ENCODE data around the gene ST6GAL1. TPM values are rescaled to one million over a fixed set of nuclear protein-coding genes. Genes with fewer than 3 reads are reported as not detected.

The ST6GAL1 gene
- total and polyA plus RNA-seq, 2 of the 13 experiments (the other 11 are each of a cell fraction or from before 2014, with no cell fraction given) = 79.9 to 164 TPM

DNA sequence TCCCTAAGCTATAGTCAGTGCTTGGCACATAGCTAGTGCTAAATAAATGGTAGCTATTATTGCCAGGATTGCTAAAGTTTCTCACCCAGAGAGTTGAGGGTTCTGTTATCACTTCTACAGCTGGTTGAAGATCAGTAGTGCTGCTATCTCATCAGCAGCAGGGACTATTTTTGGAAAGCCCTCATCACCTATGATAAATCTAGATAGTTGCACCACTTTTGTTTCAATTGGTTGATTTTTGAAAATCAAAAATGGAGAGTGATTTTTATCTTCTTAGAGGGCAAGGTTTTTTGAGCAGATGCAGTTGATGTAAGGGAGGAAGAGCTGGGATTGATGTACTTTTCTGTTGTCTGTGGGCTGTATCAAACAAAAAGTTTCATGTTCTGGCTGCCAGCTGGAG is 101.6 kb downstream of the ST6GAL1 start:
- Histone ChIP-seq H3K27me3 (ENCODE audit: control insufficient read depth in 1 of 2, insufficient read depth in 2 of 2, low read length in 2 of 2) (no peaks in the 10 kb centered on the region), H4K20me1 (ENCODE audit: insufficient read depth, low read length) (no peaks in the 10 kb centered on the region), H3K79me2 (ENCODE audit: insufficient read depth, low read length) (no peaks in the 10 kb centered on the region), H3K36me3 (replicated peaks in 1 of 2; ENCODE audit: control insufficient read depth in 1 of 2, insufficient read depth in 2 of 2, low read length in 2 of 2) (no peaks in the 10 kb centered on the region), H3K4me2 (ENCODE audit: low read depth, low read length) (no peak overlapping the region), H3K4me3 (replicated peaks in 1 of 3; ENCODE audit: insufficient read depth in 1 of 3, low read depth in 2 of 3, low read length in 3 of 3) (no peak overlapping the region), H2AFZ (ENCODE audit: low read length) (no peak overlapping the region), H3K4me1 (ENCODE audit: insufficient read depth, low read length) (no peaks in the 10 kb centered on the region), H3K9me3 (ENCODE audit: low read length) (0 out of 2 replicates have a peak, but pooled peaks cover 15% of the 10 kb centered on the region), H3K9ac (ENCODE audit: insufficient read depth, low read depth, low read length) (no peak overlapping the region), H3K27ac (ENCODE audit: extremely low read length, insufficient read depth, low read length) (no peak overlapping the region)
- ChIA-PET POLR2A (interaction anchor here (0.8 kb wide), 1 partner anchor 9 kb away, joined by 3 read pairs; no protein-coding TSS in a partner anchor), CTCF (ENCODE audit: low intra/inter-chr PET ratio, low total read pairs) (no interaction called here)
- no peak for TF ChIP-seq CEBPB (IDR thresholded peaks at IDR 0.05; ENCODE audit: borderline replicate concordance, low read depth, low read length)
- TF ChIP-seq ZNF841 (CRISPR knock-in tag; IDR thresholded peaks at IDR 0.05; ENCODE audit: borderline replicate concordance) = no peak
- TF ChIP-seq, protein P1, sequence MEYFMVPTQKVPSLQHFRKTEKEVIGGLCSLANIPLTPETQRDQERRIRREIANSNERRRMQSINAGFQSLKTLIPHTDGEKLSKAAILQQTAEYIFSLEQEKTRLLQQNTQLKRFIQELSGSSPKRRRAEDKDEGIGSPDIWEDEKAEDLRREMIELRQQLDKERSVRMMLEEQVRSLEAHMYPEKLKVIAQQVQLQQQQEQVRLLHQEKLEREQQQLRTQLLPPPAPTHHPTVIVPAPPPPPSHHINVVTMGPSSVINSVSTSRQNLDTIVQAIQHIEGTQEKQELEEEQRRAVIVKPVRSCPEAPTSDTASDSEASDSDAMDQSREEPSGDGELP (IDR thresholded peaks at IDR 0.05; ENCODE audit: borderline replicate concordance, low read depth) = no peak
- BruUV-seq (replicated peaks) = no TSS peak
- FAIRE-seq (no peak), DNase-seq (ENCODE audit: low spot score) (no peak), ATAC-seq (no peak)
- intact Hi-C loops (cut with micrococcal nuclease; ENCODE audit: unreplicated experiment) (no loop called here), in situ Hi-C loops (cut with HindIII; ENCODE audit: extremely low pct_ligation_motif_present, low pct_unique_long_range_greater_than_20kb) (no loop called here)

DNA sequence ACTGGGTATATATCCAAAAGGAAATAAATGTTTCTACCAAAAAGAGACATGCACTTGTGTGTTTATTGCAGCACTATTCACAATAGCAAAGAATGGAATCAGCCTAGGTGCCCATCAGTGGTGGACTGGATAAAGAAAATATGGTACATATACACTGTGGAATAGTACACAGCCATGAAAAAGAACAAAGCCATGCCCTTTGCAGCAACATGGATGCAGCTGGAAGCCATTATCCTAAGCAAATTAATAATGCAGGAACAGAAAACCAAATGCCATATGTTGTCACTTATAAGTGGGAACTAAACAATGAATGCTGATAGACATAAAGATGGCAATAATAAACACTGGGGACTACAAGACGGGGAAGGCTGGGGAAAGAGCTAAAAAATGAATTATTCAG is 106.1 kb downstream of the ST6GAL1 start:
- intact Hi-C loops (cut with micrococcal nuclease; ENCODE audit: unreplicated experiment) = no loop called here
- ATAC-seq (no peak), DNase-seq (ENCODE audit: low spot score) (no peak), FAIRE-seq (no peak)
- in situ Hi-C loops (cut with HindIII; ENCODE audit: extremely low pct_ligation_motif_present, low pct_unique_long_range_greater_than_20kb) = no loop called here
- POLR2A ChIA-PET = no interaction called here
- CTCF ChIA-PET (ENCODE audit: low intra/inter-chr PET ratio, low total read pairs) = no interaction called here
- H4K20me1 ChIP-seq (ENCODE audit: insufficient read depth, low read length) = no peaks in the 10 kb centered on the region
- no peak overlapping the region for H3K4me2 ChIP-seq (ENCODE audit: low read depth, low read length)
- peaks cover 26% of the 10 kb centered on the region for H3K4me1 ChIP-seq (ENCODE audit: insufficient read depth, low read length)
- H2AFZ ChIP-seq (ENCODE audit: low read length) = no peak overlapping the region
- H3K27me3 ChIP-seq (ENCODE audit: control insufficient read depth in 1 of 2, insufficient read depth in 2 of 2, low read length in 2 of 2) = no peaks in the 10 kb centered on the region; a peak in 1 of 5 replicates
- no TSS peak for BruUV-seq (replicated peaks)
- no peak overlapping the region for H3K9ac ChIP-seq (ENCODE audit: insufficient read depth, low read depth, low read length)
- no peaks in the 10 kb centered on the region; a peak in 1 of 5 replicates for H3K36me3 ChIP-seq (replicated peaks in 1 of 2; ENCODE audit: control insufficient read depth in 1 of 2, insufficient read depth in 2 of 2, low read length in 2 of 2)
- H3K27ac ChIP-seq (ENCODE audit: extremely low read length, insufficient read depth, low read length) = no peak overlapping the region
- peaks cover 28% of the 10 kb centered on the region for H3K79me2 ChIP-seq (ENCODE audit: insufficient read depth, low read length)
- WGBS (ENCODE audit: low lambda C conversion rate) = 97% methylated on average over 1 of the region's 1 CpG
- no peak overlapping the region for H3K4me3 ChIP-seq (replicated peaks in 1 of 3; ENCODE audit: insufficient read depth in 1 of 3, low read depth in 2 of 3, low read length in 3 of 3)
- H3K9me3 ChIP-seq (ENCODE audit: low read length) = 0 out of 2 replicates have a peak, but pooled peaks cover 15% of the 10 kb centered on the region
- TF ChIP-seq NFE2L1 (CRISPR knock-in tag; IDR thresholded peaks at IDR 0.05; ENCODE audit: borderline replicate concordance) (no peak), RCOR2 (CRISPR knock-in tag; IDR thresholded peaks at IDR 0.05) (0 out of 2 replicates have a peak, but pooled peaks have one; percentile 13), ZMYM3 (CRISPR knock-in tag; IDR thresholded peaks at IDR 0.05) (peak; percentile 52; the same call in 1 of the 2 replicates), CENPT (CRISPR knock-in tag; IDR thresholded peaks at IDR 0.05; ENCODE audit: low read depth) (no peak), KDM1A (CRISPR knock-in tag; IDR thresholded peaks at IDR 0.05) (0 out of 2 replicates have a peak, but pooled peaks have one; percentile 46), MIER3 (CRISPR knock-in tag; IDR thresholded peaks at IDR 0.05; ENCODE audit: borderline replicate concordance) (no peak)
- TF ChIP-seq, protein P2, sequence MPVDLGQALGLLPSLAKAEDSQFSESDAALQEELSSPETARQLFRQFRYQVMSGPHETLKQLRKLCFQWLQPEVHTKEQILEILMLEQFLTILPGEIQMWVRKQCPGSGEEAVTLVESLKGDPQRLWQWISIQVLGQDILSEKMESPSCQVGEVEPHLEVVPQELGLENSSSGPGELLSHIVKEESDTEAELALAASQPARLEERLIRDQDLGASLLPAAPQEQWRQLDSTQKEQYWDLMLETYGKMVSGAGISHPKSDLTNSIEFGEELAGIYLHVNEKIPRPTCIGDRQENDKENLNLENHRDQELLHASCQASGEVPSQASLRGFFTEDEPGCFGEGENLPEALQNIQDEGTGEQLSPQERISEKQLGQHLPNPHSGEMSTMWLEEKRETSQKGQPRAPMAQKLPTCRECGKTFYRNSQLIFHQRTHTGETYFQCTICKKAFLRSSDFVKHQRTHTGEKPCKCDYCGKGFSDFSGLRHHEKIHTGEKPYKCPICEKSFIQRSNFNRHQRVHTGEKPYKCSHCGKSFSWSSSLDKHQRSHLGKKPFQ (CRISPR knock-in tag; IDR thresholded peaks at IDR 0.05; ENCODE audit: insufficient replicate concordance) = no peak
- TF ChIP-seq, protein P3, sequence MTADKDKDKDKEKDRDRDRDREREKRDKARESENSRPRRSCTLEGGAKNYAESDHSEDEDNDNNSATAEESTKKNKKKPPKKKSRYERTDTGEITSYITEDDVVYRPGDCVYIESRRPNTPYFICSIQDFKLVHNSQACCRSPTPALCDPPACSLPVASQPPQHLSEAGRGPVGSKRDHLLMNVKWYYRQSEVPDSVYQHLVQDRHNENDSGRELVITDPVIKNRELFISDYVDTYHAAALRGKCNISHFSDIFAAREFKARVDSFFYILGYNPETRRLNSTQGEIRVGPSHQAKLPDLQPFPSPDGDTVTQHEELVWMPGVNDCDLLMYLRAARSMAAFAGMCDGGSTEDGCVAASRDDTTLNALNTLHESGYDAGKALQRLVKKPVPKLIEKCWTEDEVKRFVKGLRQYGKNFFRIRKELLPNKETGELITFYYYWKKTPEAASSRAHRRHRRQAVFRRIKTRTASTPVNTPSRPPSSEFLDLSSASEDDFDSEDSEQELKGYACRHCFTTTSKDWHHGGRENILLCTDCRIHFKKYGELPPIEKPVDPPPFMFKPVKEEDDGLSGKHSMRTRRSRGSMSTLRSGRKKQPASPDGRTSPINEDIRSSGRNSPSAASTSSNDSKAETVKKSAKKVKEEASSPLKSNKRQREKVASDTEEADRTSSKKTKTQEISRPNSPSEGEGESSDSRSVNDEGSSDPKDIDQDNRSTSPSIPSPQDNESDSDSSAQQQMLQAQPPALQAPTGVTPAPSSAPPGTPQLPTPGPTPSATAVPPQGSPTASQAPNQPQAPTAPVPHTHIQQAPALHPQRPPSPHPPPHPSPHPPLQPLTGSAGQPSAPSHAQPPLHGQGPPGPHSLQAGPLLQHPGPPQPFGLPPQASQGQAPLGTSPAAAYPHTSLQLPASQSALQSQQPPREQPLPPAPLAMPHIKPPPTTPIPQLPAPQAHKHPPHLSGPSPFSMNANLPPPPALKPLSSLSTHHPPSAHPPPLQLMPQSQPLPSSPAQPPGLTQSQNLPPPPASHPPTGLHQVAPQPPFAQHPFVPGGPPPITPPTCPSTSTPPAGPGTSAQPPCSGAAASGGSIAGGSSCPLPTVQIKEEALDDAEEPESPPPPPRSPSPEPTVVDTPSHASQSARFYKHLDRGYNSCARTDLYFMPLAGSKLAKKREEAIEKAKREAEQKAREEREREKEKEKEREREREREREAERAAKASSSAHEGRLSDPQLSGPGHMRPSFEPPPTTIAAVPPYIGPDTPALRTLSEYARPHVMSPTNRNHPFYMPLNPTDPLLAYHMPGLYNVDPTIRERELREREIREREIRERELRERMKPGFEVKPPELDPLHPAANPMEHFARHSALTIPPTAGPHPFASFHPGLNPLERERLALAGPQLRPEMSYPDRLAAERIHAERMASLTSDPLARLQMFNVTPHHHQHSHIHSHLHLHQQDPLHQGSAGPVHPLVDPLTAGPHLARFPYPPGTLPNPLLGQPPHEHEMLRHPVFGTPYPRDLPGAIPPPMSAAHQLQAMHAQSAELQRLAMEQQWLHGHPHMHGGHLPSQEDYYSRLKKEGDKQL (CRISPR knock-in tag; IDR thresholded peaks at IDR 0.05; ENCODE audit: low read depth) = no peak

All from HepG2 (cell line).